Gastroesophageal sphincter (tissue), 4 donors: ENCODE data around the gene ROPN1. TPM values are rescaled to one million over a fixed set of nuclear protein-coding genes. Genes with fewer than 3 reads are reported as not detected.
"Not testable (repeated sequence)": the region's sequence is repeated elsewhere in the genome, so short reads cannot be mapped to it uniquely, and the experiment has no call there.

Experiments
- ATAC-seq: fragments of 150-250 bp; one replicate; pipeline ENCODE4 v1.9.1; 2016; ENCODE audit warnings: mild to moderate bottlenecking, moderate library complexity
- H3K27ac ChIP-seq, 4 donors: fragments of 200-600 bp; sonication (generic) in 3 of 4; 1 replicate in 3 of 4; 2 replicates in 1 of 4; pipeline ENCODE4 v1.5.1; 2016 to 2019
- H3K27me3 ChIP-seq: fragments of 200-600 bp; sonication (generic); one replicate; pipeline ENCODE4 v1.5.1; 2019
- H3K36me3 ChIP-seq, 2 donors: fragments of 200-600 bp; sonication (generic); one replicate each; pipeline ENCODE4 v1.5.1; 2019; ENCODE audit warnings: control low read depth in 1 of 2
- H3K4me1 ChIP-seq, 3 donors: fragments of 200-600 bp; sonication (generic); 1 replicate in 2 of 3; 2 replicates in 1 of 3; pipeline ENCODE4 v1.5.1; 2016 to 2019; ENCODE audit warnings: control low read depth in 2 of 3
- H3K4me3 ChIP-seq, 2 donors: fragments of 200-600 bp; sonication (generic); one replicate each; pipeline ENCODE4 v1.5.1; 2019; ENCODE audit warnings: mild to moderate bottlenecking in 1 of 2, moderate library complexity in 1 of 2
- H3K9me3 ChIP-seq, 3 donors: fragments of 200-600 bp; sonication (generic); one replicate each; pipeline ENCODE4 v1.5.1; 2017 to 2019; ENCODE audit warnings: control low read depth in 2 of 3
- EP300 ChIP-seq: sonication (generic); formaldehyde crosslinking; IDR thresholded peaks from one replicate; pipeline ENCODE4 v1.6.1; 2017; ENCODE audit warnings: antibody characterized with exemption, mild to moderate bottlenecking
- POLR2A ChIP-seq, 2 donors: fragments of 450-650 bp; IDR thresholded peaks; one replicate each; pipeline ENCODE4 v1.6.1; 2017; ENCODE audit warnings: antibody characterized with exemption in 2 of 2, mild to moderate bottlenecking in 2 of 2, moderate library complexity in 1 of 2
- POLR2AphosphoS5 ChIP-seq: sonication (generic); formaldehyde crosslinking; IDR thresholded peaks from one replicate; pipeline ENCODE4 v1.6.1; 2017; ENCODE audit warnings: antibody characterized with exemption
- WGBS, 2 donors: methylation state at CpG; one replicate each; pipeline ENCODE4 v1.1.5; 2018; ENCODE audit warnings: low coverage in 1 of 2; 5-methylcytosine and 5-hydroxymethylcytosine counted together
- total RNA-seq, 4 donors: library from RNA; depleted of rRNA; stranded (reverse); fragments of >200 nt; gene quantifications; one replicate each; pipeline ENCODE4 v1.1.0, GENCODE V29; 2016
- TF ChIP-seq, protein P1 (sequence below), 4 experiments: fragments of 200-600 bp in 2 of 4; fragments of 450-650 bp in 2 of 4; sonication (generic) in 1 of 4; IDR thresholded peaks; one replicate each; pipeline ENCODE4 v1.5.1; 2017 to 2019; ENCODE audit warnings: antibody characterized with exemption in 4 of 4, mild to moderate bottlenecking in 2 of 4, moderate library complexity in 2 of 4

ROPN1 gene
- total RNA-seq, 4 donors from 2014 or later: 0.93 TPM; not detected in 3

DNA sequence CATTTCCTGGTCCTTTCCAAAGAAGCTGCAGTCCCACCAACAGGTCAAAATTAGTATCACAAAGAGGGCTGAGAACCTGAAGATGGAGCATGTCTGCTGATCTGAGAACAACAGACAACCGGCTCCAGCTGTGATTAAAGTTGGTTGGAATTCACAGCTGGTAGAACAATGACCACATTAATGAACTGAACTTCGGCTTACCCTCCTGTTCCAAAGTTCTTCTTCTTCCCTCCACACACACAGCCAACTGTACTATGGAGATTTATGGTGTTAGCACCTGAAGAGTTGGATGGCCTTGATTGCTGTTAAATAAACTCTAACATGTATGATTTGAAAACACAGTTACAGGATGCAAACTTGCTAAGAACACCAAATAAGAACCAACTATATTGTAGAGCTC lies 27.4 kb upstream of the ROPN1 start:
- Histone ChIP-seq H3K27ac (no peak overlapping the region), H3K4me3 (no peak overlapping the region), H3K4me1 (peaks cover 0 to 8% (median 0%) of the 10 kb centered on the region in 3 donors), H3K36me3 (no peaks in the 10 kb centered on the region), H3K27me3 (no peaks in the 10 kb centered on the region), H3K9me3 (no peaks in the 10 kb centered on the region)
- ATAC-seq: no peak
- TF ChIP-seq, protein P1, sequence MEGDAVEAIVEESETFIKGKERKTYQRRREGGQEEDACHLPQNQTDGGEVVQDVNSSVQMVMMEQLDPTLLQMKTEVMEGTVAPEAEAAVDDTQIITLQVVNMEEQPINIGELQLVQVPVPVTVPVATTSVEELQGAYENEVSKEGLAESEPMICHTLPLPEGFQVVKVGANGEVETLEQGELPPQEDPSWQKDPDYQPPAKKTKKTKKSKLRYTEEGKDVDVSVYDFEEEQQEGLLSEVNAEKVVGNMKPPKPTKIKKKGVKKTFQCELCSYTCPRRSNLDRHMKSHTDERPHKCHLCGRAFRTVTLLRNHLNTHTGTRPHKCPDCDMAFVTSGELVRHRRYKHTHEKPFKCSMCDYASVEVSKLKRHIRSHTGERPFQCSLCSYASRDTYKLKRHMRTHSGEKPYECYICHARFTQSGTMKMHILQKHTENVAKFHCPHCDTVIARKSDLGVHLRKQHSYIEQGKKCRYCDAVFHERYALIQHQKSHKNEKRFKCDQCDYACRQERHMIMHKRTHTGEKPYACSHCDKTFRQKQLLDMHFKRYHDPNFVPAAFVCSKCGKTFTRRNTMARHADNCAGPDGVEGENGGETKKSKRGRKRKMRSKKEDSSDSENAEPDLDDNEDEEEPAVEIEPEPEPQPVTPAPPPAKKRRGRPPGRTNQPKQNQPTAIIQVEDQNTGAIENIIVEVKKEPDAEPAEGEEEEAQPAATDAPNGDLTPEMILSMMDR (IDR thresholded peaks at IDR 0.05): no peak
- TF ChIP-seq POLR2A (IDR thresholded peaks at IDR 0.05): no peak
- no peak for TF ChIP-seq POLR2AphosphoS5
- no peak for TF ChIP-seq EP300
- WGBS, 2 donors: 73 to 83% methylated on average over 2 of the region's 2 CpGs

GRCh38 chr3:124017502-124017901 lies 25.6 kb upstream of the ROPN1 start:
- 89 to 95% methylated on average over 5 to 6 of the region's 6 CpGs for WGBS, 2 donors
- H3K9me3 ChIP-seq, ATAC-seq, H3K27me3 ChIP-seq, H3K27ac ChIP-seq, H3K36me3 ChIP-seq, H3K4me1 ChIP-seq, H3K4me3 ChIP-seq: not testable (repeated sequence)

GRCh38 chr3:124016483-124016882 lies 24.6 kb upstream of the ROPN1 start:
- peak; percentile 87 for ATAC-seq
- TF ChIP-seq, protein P1 (IDR thresholded peaks at IDR 0.05): peak; percentile 28 to 87 (median 64)
- not testable (repeated sequence) for H3K4me3 ChIP-seq, H3K27me3 ChIP-seq, H3K27ac ChIP-seq, H3K9me3 ChIP-seq, H3K36me3 ChIP-seq, H3K4me1 ChIP-seq
- WGBS, 2 donors: 10% methylated on average over 3 of the region's 4 CpGs; no CpG with 5 or more reads in 1 of the 2 donors

- no peaks in the 10 kb centered on the region for H3K9me3 ChIP-seq
- TF ChIP-seq EP300 (no peak), POLR2AphosphoS5 (no peak), POLR2A (IDR thresholded peaks at IDR 0.05) (no peak)
- TF ChIP-seq, protein P1 (IDR thresholded peaks at IDR 0.05): no peak
- 46 to 50% methylated on average over 3 of the region's 3 CpGs for WGBS, 2 donors
- no peak overlapping the region for H3K4me3 ChIP-seq
- peaks cover 0 to 8% (median 0%) of the 10 kb centered on the region in 3 donors for H3K4me1 ChIP-seq
- no peak for ATAC-seq
- no peaks in the 10 kb centered on the region for H3K27me3 ChIP-seq
- no peak overlapping the region for H3K27ac ChIP-seq
- no peaks in the 10 kb centered on the region for H3K36me3 ChIP-seq
These were observed 22.5 kb upstream of the ROPN1 start for GRCh38 chr3:124014366-124014942.

DNA sequence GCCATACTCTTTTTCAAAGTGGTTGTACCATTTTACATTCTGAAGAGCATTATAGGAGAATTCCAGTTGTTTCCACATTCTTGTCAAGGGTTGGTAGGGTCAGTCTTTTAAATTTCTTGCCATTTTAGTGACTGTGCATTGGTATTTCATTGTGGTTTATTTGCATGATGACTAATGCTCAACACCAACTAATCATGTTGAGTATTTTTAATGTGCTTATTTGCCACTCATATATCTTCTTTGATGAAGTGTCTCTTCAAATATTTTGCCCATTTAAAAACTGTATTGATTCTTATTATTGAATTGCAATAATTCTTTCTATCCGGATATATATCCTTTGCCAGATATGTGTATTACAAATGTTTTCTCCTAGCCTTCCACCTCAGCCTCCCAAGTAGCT lies 16.4 kb upstream of the ROPN1 start:
- H3K27ac ChIP-seq, H3K36me3 ChIP-seq, H3K27me3 ChIP-seq, H3K4me3 ChIP-seq, H3K4me1 ChIP-seq, ATAC-seq, H3K9me3 ChIP-seq: not testable (repeated sequence)
- WGBS, 2 donors: 89% methylated on average over 1 of the region's 1 CpG; no CpG with 5 or more reads in 1 of the 2 donors

DNA sequence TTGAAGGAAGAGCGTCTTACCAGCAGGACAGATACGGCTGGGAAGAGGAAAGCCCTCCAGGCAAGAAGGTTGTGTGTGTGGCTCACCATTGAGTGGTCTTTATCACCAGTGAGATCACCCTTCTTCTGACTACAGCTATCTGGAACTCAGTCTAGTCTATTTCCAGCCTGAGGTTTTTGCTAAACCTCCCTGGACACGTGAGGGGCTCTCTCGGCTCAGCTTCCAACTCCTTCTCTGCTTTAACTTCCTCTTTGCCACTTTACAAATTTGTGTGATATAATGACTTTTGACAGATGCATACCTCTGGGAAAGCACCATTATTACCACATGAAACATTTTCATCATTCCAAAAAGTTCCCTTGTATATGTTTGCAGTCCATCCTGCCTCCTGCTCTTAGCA lies 15.3 kb upstream of the ROPN1 start:
- 40 to 80% methylated on average over 1 to 4 of the region's 4 CpGs for WGBS, 2 donors
- H3K27ac ChIP-seq: no peak overlapping the region
- no peak for TF ChIP-seq POLR2A (IDR thresholded peaks at IDR 0.05)
- TF ChIP-seq, protein P1 (IDR thresholded peaks at IDR 0.05): no peak
- TF ChIP-seq POLR2AphosphoS5: no peak
- TF ChIP-seq EP300: no peak
- no peak overlapping the region for H3K4me3 ChIP-seq
- H3K36me3 ChIP-seq: no peaks in the 10 kb centered on the region
- ATAC-seq: no peak
- H3K27me3 ChIP-seq: no peaks in the 10 kb centered on the region
- H3K4me1 ChIP-seq: no peaks in the 10 kb centered on the region
- H3K9me3 ChIP-seq: no peaks in the 10 kb centered on the region

DNA sequence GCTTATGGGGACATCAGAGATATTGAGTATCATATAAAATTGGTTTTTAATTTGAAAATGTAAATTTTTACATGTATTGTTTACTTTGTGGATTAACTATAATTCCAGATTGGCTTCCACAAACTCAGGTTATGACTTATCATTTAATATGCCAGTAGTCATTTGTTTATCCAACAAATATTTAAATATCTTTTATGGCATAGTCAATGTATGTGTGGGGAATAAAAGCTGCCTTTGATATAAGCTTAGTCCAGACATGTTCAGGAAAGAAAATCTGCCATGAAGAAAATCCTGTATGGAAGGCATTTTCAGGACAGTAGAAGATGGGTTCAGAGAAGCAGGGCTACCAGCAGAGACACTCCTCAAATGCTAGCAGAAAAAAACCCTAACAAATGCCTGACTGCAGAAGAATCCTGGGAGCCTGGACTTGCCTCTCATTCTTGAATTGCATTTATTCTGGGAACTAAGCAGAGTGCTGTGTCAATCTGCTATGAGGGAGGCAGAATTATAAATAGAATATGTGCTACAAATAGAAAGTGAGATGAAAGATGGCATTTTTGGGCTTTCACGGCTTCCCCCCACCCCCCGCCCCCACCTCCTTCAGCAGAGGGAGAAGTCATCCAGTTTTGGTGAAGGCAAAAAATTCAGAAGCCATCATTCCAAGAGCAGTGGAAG lies 10.6 kb upstream of the ROPN1 start:
- ATAC-seq, H3K27me3 ChIP-seq, H3K4me1 ChIP-seq, H3K27ac ChIP-seq, H3K9me3 ChIP-seq, H3K36me3 ChIP-seq, H3K4me3 ChIP-seq: not testable (repeated sequence)
- WGBS, 2 donors: 4% methylated on average over 2 of the region's 2 CpGs; no CpG with 5 or more reads in 1 of the 2 donors

- not testable (repeated sequence) for H3K27me3 ChIP-seq
These were observed 9.4 kb upstream of the ROPN1 start for GRCh38 chr3:124001366-124001765.

More at GRCh38 chr3:124001366-124001765, 9.4 kb upstream of the ROPN1 start:
- H3K27ac ChIP-seq, H3K36me3 ChIP-seq, ATAC-seq, H3K9me3 ChIP-seq, H3K4me3 ChIP-seq, H3K4me1 ChIP-seq: not testable (repeated sequence)
- 72 to 84% methylated on average over 3 to 5 of the region's 6 CpGs for WGBS, 2 donors
